Stomach (tissue), 4 donors: ENCODE data around the gene TRIM29.

Experiments
- EP300 ChIP-seq: sonication (generic); formaldehyde crosslinking; IDR thresholded peaks from one replicate; pipeline ENCODE4 v1.6.1; 2017; ENCODE audit warnings: antibody characterized with exemption
- POLR2A ChIP-seq, 4 donors: fragments of 450-650 bp; IDR thresholded peaks; one replicate each; pipeline ENCODE4 v1.6.1; 2016; ENCODE audit warnings: antibody characterized with exemption in 4 of 4, control low read depth in 2 of 4, mild to moderate bottlenecking in 1 of 4, moderate library complexity in 1 of 4
- POLR2AphosphoS5 ChIP-seq, 3 donors: sonication (generic); formaldehyde crosslinking; IDR thresholded peaks; one replicate each; pipeline ENCODE4 v1.6.1; 2016; ENCODE audit warnings: antibody characterized with exemption in 3 of 3
- TF ChIP-seq, protein P1 (sequence below), 7 experiments: fragments of 450-650 bp in 4 of 7; fragments of 200-600 bp in 3 of 7; sonication (generic) in 3 of 7; IDR thresholded peaks; one replicate each; pipeline ENCODE4 v1.5.1; 2016 to 2019; ENCODE audit warnings: antibody characterized with exemption in 7 of 7, control low read depth in 2 of 7, mild to moderate bottlenecking in 1 of 7

DNA sequence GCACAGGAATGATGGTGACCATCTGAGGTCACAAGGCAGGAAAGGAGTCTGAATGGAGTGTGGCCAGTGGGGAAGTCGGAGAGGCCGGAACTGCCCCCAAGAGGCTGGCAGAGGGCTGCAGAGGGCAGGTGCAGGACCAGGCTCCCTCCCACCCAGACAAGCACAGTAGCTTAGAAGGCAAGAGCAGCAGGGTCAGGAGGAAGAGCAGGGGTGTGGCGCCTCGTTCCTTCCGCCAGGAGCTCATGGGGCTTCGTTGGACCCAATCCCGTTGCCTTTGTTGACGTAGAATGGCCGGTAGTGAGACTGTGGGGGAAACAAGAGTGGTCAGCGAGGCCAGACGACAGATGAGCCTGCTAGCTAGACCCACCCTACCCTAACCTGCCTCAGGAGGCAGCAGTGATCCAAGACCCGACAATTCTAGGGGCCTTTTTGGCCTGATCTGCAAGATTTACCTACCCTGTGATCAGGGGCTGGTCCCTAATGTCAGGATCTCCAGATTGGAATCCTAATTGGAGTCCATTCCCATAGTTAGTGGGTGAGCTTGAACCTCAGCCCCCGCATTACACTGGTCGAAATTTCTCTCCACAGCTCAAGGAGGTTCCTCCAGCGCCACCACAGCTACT is 25.6 kb downstream of the TRIM29 start:
- TF ChIP-seq, protein P1, sequence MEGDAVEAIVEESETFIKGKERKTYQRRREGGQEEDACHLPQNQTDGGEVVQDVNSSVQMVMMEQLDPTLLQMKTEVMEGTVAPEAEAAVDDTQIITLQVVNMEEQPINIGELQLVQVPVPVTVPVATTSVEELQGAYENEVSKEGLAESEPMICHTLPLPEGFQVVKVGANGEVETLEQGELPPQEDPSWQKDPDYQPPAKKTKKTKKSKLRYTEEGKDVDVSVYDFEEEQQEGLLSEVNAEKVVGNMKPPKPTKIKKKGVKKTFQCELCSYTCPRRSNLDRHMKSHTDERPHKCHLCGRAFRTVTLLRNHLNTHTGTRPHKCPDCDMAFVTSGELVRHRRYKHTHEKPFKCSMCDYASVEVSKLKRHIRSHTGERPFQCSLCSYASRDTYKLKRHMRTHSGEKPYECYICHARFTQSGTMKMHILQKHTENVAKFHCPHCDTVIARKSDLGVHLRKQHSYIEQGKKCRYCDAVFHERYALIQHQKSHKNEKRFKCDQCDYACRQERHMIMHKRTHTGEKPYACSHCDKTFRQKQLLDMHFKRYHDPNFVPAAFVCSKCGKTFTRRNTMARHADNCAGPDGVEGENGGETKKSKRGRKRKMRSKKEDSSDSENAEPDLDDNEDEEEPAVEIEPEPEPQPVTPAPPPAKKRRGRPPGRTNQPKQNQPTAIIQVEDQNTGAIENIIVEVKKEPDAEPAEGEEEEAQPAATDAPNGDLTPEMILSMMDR (IDR thresholded peaks at IDR 0.05): no peak
- TF ChIP-seq EP300 (no peak), POLR2A (IDR thresholded peaks at IDR 0.05) (no peak), POLR2AphosphoS5 (IDR thresholded peaks at IDR 0.05) (no peak)
